MCF 10A (cell line): Measurements from ENCODE around the gene TNNT2. TPM values are rescaled to one million over a fixed set of nuclear protein-coding genes. Genes with fewer than 3 reads are reported as not detected.

Experiments
- BruUV-seq: library from RNA; stranded (reverse); fragments of 400-500 nt; replicated peaks from 2 replicates; lab custom pipeline; 2021; lab: Mats Ljungman, UMichigan
- CTCF ChIA-PET: fragments of 300-600 bp; sonication (Branson Sonifier 250); formaldehyde crosslinking; extraction: SDS; loops from one replicate; lab custom pipeline; 2021; ENCODE audit warnings: antibody characterized with exemption, inconsistent platforms; lab: Yijun Ruan, JAX
- POLR2A ChIA-PET: fragments of 300-600, 350-650 bp; sonication (Branson Sonifier 250); formaldehyde crosslinking; extraction: SDS; loops from one replicate; lab custom pipeline; 2020; ENCODE audit warnings: antibody characterized with exemption, inconsistent platforms; lab: Yijun Ruan, JAX
- DNase-seq: peaks from one replicate; pipeline ENCODE4 v3.0.0-alpha.2; 2018; ENCODE audit not compliant: unreplicated experiment
- H3K27ac Mint-ChIP-seq: one replicate; pipeline ENCODE4 v1.8.0; 2022; ENCODE audit warnings: mild to moderate bottlenecking, low read depth, mixed read lengths; ENCODE audit not compliant: unreplicated experiment
- H3K27me3 Mint-ChIP-seq: one replicate; pipeline ENCODE4 v1.8.0; 2022; ENCODE audit warnings: mixed read lengths; ENCODE audit not compliant: insufficient read depth, unreplicated experiment
- H3K36me3 Mint-ChIP-seq: one replicate; pipeline ENCODE4 v1.8.0; 2022; ENCODE audit warnings: mild to moderate bottlenecking, moderate library complexity, mixed read lengths; ENCODE audit not compliant: insufficient read depth, unreplicated experiment
- H3K4me1 Mint-ChIP-seq: one replicate; pipeline ENCODE4 v1.8.0; 2022; ENCODE audit warnings: mixed read lengths; ENCODE audit not compliant: insufficient read depth, unreplicated experiment
- H3K4me3 Mint-ChIP-seq: one replicate; pipeline ENCODE4 v1.8.0; 2022; ENCODE audit warnings: mild to moderate bottlenecking, moderate library complexity, mixed read lengths; ENCODE audit not compliant: unreplicated experiment
- H3K9me3 Mint-ChIP-seq: one replicate; pipeline ENCODE4 v1.8.0; 2022; ENCODE audit warnings: mixed read lengths; ENCODE audit not compliant: unreplicated experiment
- intact Hi-C: fragments of 100-400 bp; cut with micrococcal nuclease; formaldehyde crosslinking; loops from 2 replicates; pipeline ENCODE4 v1.14.1; 2022
- total RNA-seq: library from RNA; stranded (reverse); gene quantifications from 2 replicates; pipeline ENCODE4 v1.2.3, GENCODE V29; 2022
- TF ChIP-seq, protein P1 (sequence below): fragments of 200-600 bp; IDR thresholded peaks from one replicate; pipeline ENCODE4 v1.8.0; 2022; ENCODE audit warnings: antibody characterized with exemption, mild to moderate bottlenecking; ENCODE audit not compliant: unreplicated experiment

Gene TNNT2
- total RNA-seq, 1 experiment from 2014 or later = 0.37 TPM

- Mint-ChIP-seq H3K4me1 (peaks cover 5% of the 10 kb centered on the region), H3K27ac (no peak overlapping the region), H3K36me3 (no peaks in the 10 kb centered on the region), H3K9me3 (no peaks in the 10 kb centered on the region), H3K27me3 (peaks cover 17% of the 10 kb centered on the region), H3K4me3 (no peak overlapping the region)
- CTCF ChIA-PET = interaction anchor here (0.5 to 16.7 kb wide), 17 partner anchors 16 to 911 kb away, joined by 3 to 539 read pairs (median 5); partner anchors contain the start of gene TNNI1
- POLR2A ChIA-PET = no interaction called here
- no peak for DNase-seq
- intact Hi-C loops = no loop called here
- no TSS peak for BruUV-seq
- TF ChIP-seq, protein P1, sequence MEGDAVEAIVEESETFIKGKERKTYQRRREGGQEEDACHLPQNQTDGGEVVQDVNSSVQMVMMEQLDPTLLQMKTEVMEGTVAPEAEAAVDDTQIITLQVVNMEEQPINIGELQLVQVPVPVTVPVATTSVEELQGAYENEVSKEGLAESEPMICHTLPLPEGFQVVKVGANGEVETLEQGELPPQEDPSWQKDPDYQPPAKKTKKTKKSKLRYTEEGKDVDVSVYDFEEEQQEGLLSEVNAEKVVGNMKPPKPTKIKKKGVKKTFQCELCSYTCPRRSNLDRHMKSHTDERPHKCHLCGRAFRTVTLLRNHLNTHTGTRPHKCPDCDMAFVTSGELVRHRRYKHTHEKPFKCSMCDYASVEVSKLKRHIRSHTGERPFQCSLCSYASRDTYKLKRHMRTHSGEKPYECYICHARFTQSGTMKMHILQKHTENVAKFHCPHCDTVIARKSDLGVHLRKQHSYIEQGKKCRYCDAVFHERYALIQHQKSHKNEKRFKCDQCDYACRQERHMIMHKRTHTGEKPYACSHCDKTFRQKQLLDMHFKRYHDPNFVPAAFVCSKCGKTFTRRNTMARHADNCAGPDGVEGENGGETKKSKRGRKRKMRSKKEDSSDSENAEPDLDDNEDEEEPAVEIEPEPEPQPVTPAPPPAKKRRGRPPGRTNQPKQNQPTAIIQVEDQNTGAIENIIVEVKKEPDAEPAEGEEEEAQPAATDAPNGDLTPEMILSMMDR = no peak
These were observed 27.4 kb upstream of the TNNT2 start for GRCh38 chr1:201404722-201405483.

GRCh38 chr1:201404055-201404454 lies 26.6 kb upstream of the TNNT2 start:
- DNase-seq = no peak
- H3K27me3 Mint-ChIP-seq = peaks cover 9% of the 10 kb centered on the region
- H3K4me1 Mint-ChIP-seq = peaks cover 5% of the 10 kb centered on the region
- H3K4me3 Mint-ChIP-seq = no peak overlapping the region
- H3K36me3 Mint-ChIP-seq = no peaks in the 10 kb centered on the region
- intact Hi-C loops = no loop called here
- no peak overlapping the region for H3K27ac Mint-ChIP-seq
- no peaks in the 10 kb centered on the region for H3K9me3 Mint-ChIP-seq
- TF ChIP-seq, protein P1 = no peak
- POLR2A ChIA-PET = interaction anchor here (0.7 to 1.3 kb wide), 2 partner anchors 14 to 59 kb away, joined by 3 to 4 read pairs; no protein-coding TSS in a partner anchor
- BruUV-seq = no TSS peak
- CTCF ChIA-PET = interaction anchor here (0.6 to 16.7 kb wide), 8 partner anchors 14 to 417 kb away, joined by 3 to 539 read pairs (median 4); no protein-coding TSS in a partner anchor

GRCh38 chr1:201403359-201403758 lies 25.9 kb upstream of the TNNT2 start:
- H3K27ac Mint-ChIP-seq = no peak overlapping the region
- no peak overlapping the region for H3K4me3 Mint-ChIP-seq
- H3K36me3 Mint-ChIP-seq = no peaks in the 10 kb centered on the region
- H3K27me3 Mint-ChIP-seq = peaks cover 2% of the 10 kb centered on the region
- intact Hi-C loops = no loop called here
- H3K4me1 Mint-ChIP-seq = peaks cover 4% of the 10 kb centered on the region
- no TSS peak for BruUV-seq
- TF ChIP-seq, protein P1 = no peak
- DNase-seq = no peak
- POLR2A ChIA-PET = interaction anchor here (1.3 kb wide), 1 partner anchor 13 kb away, joined by 4 read pairs; no protein-coding TSS in a partner anchor
- no peaks in the 10 kb centered on the region for H3K9me3 Mint-ChIP-seq
- CTCF ChIA-PET = interaction anchor here (0.6 to 16.7 kb wide), 7 partner anchors 12 to 149 kb away, joined by 3 to 539 read pairs (median 4); no protein-coding TSS in a partner anchor

DNA sequence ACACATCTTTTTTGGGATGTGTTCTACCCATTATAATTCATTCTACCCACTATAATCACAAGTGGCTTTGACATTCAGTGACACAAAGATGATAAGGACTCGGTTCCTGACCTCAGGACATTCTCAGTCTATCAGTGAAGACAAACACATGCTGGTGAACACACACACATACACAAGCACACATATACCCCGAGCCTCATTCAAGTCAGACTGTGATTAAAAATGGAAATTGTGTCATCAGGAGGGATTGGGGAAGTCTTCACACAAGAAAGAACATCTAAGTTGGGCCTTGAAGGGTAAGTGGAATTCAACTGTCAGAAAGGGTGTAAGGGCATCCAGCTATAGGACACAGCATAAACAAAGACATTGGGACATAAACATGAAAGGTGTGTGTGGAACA lies 24.2 kb upstream of the TNNT2 start:
- ChIA-PET POLR2A (interaction anchor here (0.6 to 2.9 kb wide), 4 partner anchors 12 to 142 kb away, joined by 3 to 7 read pairs (median 4); no protein-coding TSS in a partner anchor), CTCF (interaction anchor here (0.6 to 16.7 kb wide), 5 partner anchors 13 to 129 kb away, joined by 3 to 539 read pairs (median 4); no protein-coding TSS in a partner anchor)
- H3K36me3 Mint-ChIP-seq = no peaks in the 10 kb centered on the region
- intact Hi-C loops = no loop called here
- H3K9me3 Mint-ChIP-seq = no peaks in the 10 kb centered on the region
- H3K4me1 Mint-ChIP-seq = peaks cover 17% of the 10 kb centered on the region
- no peak overlapping the region for H3K27ac Mint-ChIP-seq
- no peak for DNase-seq
- no TSS peak for BruUV-seq
- H3K4me3 Mint-ChIP-seq = no peak overlapping the region
- no peaks in the 10 kb centered on the region for H3K27me3 Mint-ChIP-seq
- TF ChIP-seq, protein P1 = no peak
